ENCODE data around the gene APCDD1. TPM values are rescaled to one million over a fixed set of nuclear protein-coding genes. Genes with fewer than 3 reads are reported as not detected.

APCDD1 gene
- total and polyA plus RNA-seq, 2 of the 8 experiments (the other 6 are each of a cell fraction or from before 2014, with no cell fraction given) = 2.6 to 3.6 TPM

- no peaks in the 10 kb centered on the region for H3K23me2 ChIP-seq (ENCODE audit: low read depth, low read length)
- no peak overlapping the region for H4K8ac ChIP-seq (ENCODE audit: extremely low read depth, insufficient read depth, low read length)
- H3K56ac ChIP-seq (replicated peaks; ENCODE audit: insufficient read length, low read depth, low read length) = no peak overlapping the region
- no peak overlapping the region for H3K14ac ChIP-seq (ENCODE audit: insufficient read length)
- H2AFZ ChIP-seq (ENCODE audit: low read length) = no peak overlapping the region
- H3K4me2 ChIP-seq (ENCODE audit: insufficient read depth in 1 of 2, low read depth in 2 of 2, low read length in 2 of 2) = no peak overlapping the region
- H3K9ac ChIP-seq (replicated peaks in 1 of 4; ENCODE audit: extremely low read depth in 1 of 4, low read depth in 3 of 4, low read length in 3 of 4) = no peak overlapping the region
- no peak overlapping the region for H4K5ac ChIP-seq (ENCODE audit: insufficient read length, low read depth, low read length)
- H3K27ac ChIP-seq (ENCODE audit: low read depth, low read length) = no peak overlapping the region
- H4K91ac ChIP-seq (replicated peaks; ENCODE audit: insufficient read length, low read length) = no peak overlapping the region
- H3K79me1 ChIP-seq (ENCODE audit: low read depth, low read length) = no peaks in the 10 kb centered on the region
- no peaks in the 10 kb centered on the region for H3K36me3 ChIP-seq (ENCODE audit: control insufficient read depth in 2 of 4, insufficient read depth in 4 of 4, low read length in 3 of 4)
- H3K4me3 ChIP-seq (ENCODE audit: extremely low read depth in 1 of 4, insufficient read depth in 2 of 4, low read depth in 3 of 4, low read length in 4 of 4) = no peak overlapping the region
- H2BK120ac ChIP-seq (replicated peaks; ENCODE audit: low read depth, low read length) = no peak overlapping the region
- TF ChIP-seq KDM1A (IDR thresholded peaks at IDR 0.05; ENCODE audit: borderline replicate concordance, low read length) (no peak), SP1 (IDR thresholded peaks at IDR 0.05; ENCODE audit: low read depth, low read length) (no peak), BACH1 (IDR thresholded peaks at IDR 0.05; ENCODE audit: low read length) (no peak), KDM5A (IDR thresholded peaks at IDR 0.05; ENCODE audit: low read length) (no peak), RAD21 (IDR thresholded peaks at IDR 0.05 in 1 of 2, conservative IDR thresholded peaks at IDR 0.05 in 1 of 2; ENCODE audit: low read depth in 2 of 2, low read length in 2 of 2) (no peak), SIN3A (conservative IDR thresholded peaks at IDR 0.05 in 1 of 2, IDR thresholded peaks at IDR 0.05 in 1 of 2; ENCODE audit: low read depth in 1 of 2, low read length in 2 of 2) (no peak), TAF1 (IDR thresholded peaks at IDR 0.05; ENCODE audit: low read depth, low read length) (no peak)
- no peak overlapping the region for H2AK5ac ChIP-seq (ENCODE audit: low read depth, low read length)
- DNase-seq (ENCODE audit: low read depth in 1 of 2, low spot score in 2 of 2) = no peak
- no peaks in the 10 kb centered on the region for H3K79me2 ChIP-seq (ENCODE audit: control insufficient read depth in 1 of 2, insufficient read depth in 2 of 2, low read length in 2 of 2)
- H2BK12ac ChIP-seq (ENCODE audit: low read depth, low read length) = no peak overlapping the region
- ChIA-PET CTCF (ENCODE audit: partially characterized antibody) (interaction anchor here (1.0 to 1.6 kb wide), 2 partner anchors 32 to 515 kb away, joined by 3 read pairs; no protein-coding TSS in a partner anchor), POLR2A (ENCODE audit: partially characterized antibody) (no interaction called here)
- no peak overlapping the region for H3K18ac ChIP-seq (ENCODE audit: extremely low read depth, low read length)
- 90% methylated on average over 3 of the region's 3 CpGs; no CpG with 5 or more reads in 1 of the 2 experiments for WGBS, 2 experiments (ENCODE audit: extremely low coverage in 1 of 2, insufficient coverage in 1 of 2, insufficient read length in 1 of 2, insufficient replicate concordance in 2 of 2, low coverage in 1 of 2, low lambda C conversion rate in 2 of 2, missing lambda C conversion rate in 1 of 2)
- no peak for FAIRE-seq
- no peaks in the 10 kb centered on the region for H3K9me3 ChIP-seq (ENCODE audit: insufficient read depth in 2 of 2, low read depth in 1 of 2, low read length in 1 of 2)
- no peaks in the 10 kb centered on the region for H4K20me1 ChIP-seq (replicated peaks in 1 of 2; ENCODE audit: control insufficient read depth in 1 of 2, insufficient read depth in 2 of 2, low read length in 2 of 2)
- H2BK5ac ChIP-seq (ENCODE audit: low read depth, low read length) = no peak overlapping the region
- no peak overlapping the region for H3K23ac ChIP-seq (ENCODE audit: insufficient read length)
- no peaks in the 10 kb centered on the region for H3K27me3 ChIP-seq (replicated peaks in 1 of 4; ENCODE audit: control insufficient read depth in 3 of 4, extremely low read depth in 1 of 4, insufficient read depth in 3 of 4, low read length in 3 of 4)
- peaks cover 0 to 6% (median under 1%) of the 10 kb centered on the region in 4 experiments; a peak in 3 of 7 replicates for H3K4me1 ChIP-seq (replicated peaks in 1 of 4; ENCODE audit: control insufficient read depth in 3 of 4, insufficient read depth in 4 of 4, low read length in 3 of 4)
- H2BK20ac ChIP-seq (ENCODE audit: low read length) = no peak overlapping the region
- H2BK15ac ChIP-seq (ENCODE audit: low read length) = no peak overlapping the region
- H3K4ac ChIP-seq (replicated peaks; ENCODE audit: insufficient read length, low read depth, low read length) = no peak overlapping the region
Observed at GRCh38 chr18:10486362-10486761, 31.9 kb downstream of the APCDD1 start.

All from H1 (cell line).